HCT116 (cell line): ENCODE data around the gene DUS3L.

Experiments used
- CBX3 ChIP-seq: IDR thresholded peaks from 2 replicates; pipeline ENCODE4 v1.6.1; 2012; ENCODE audit warnings: low read depth
- CEBPB ChIP-seq: IDR thresholded peaks from 2 replicates; pipeline ENCODE4 v1.6.1; 2012; ENCODE audit warnings: low read depth
- EZH2 ChIP-seq: fragments of 200-600 bp; sonication (generic); IDR thresholded peaks from 2 replicates; pipeline ENCODE4 v1.6.1; 2017; ENCODE audit warnings: antibody characterized with exemption, mixed run types
- JUND ChIP-seq: IDR thresholded peaks from 2 replicates; pipeline ENCODE4 v1.6.1; 2012
- POLR2AphosphoS5 ChIP-seq: IDR thresholded peaks from 2 replicates; pipeline ENCODE4 v1.6.1; 2011; ENCODE audit warnings: mild to moderate bottlenecking, low read depth, low read length, moderate library complexity
- SRF ChIP-seq: IDR thresholded peaks from 2 replicates; pipeline ENCODE4 v1.6.1; 2012; ENCODE audit warnings: low read depth
- TCF7L2 ChIP-seq: IDR thresholded peaks from 2 replicates; pipeline ENCODE4 v1.7.0; 2011; ENCODE audit warnings: borderline replicate concordance, inconsistent platforms; ENCODE audit not compliant: insufficient read depth, insufficient read length; ENCODE audit errors: extremely low read depth
- ZNF274 ChIP-seq: fragments of 200-500 bp; sonication (Bioruptor generic); IDR thresholded peaks from 2 replicates; pipeline ENCODE4 v1.6.1; 2014; ENCODE audit warnings: mild to moderate bottlenecking, low read depth, low read length, inconsistent platforms
- TF ChIP-seq, protein P1 (sequence below), 3 experiments: fragments of 200-600 bp in 1 of 3; sonication (generic) in 1 of 3; IDR thresholded peaks in 2 of 3; conservative IDR thresholded peaks in 1 of 3; 2 replicates each; pipeline ENCODE4 v1.5.1; 2012 to 2017; ENCODE audit warnings: low read depth in 2 of 3, low read length in 2 of 3, antibody characterized with exemption in 1 of 3, borderline replicate concordance in 1 of 3, control low read depth in 1 of 3, mild to moderate bottlenecking in 1 of 3, mixed read lengths in 1 of 3, mixed run types in 1 of 3, moderate library complexity in 1 of 3; ENCODE audit not compliant: insufficient read depth in 1 of 3
- TF ChIP-seq, protein P2 (sequence below): IDR thresholded peaks from 2 replicates; pipeline ENCODE4 v1.6.1; 2012; ENCODE audit warnings: low read depth
- TF ChIP-seq, protein P3 (sequence below): IDR thresholded peaks from 2 replicates; pipeline ENCODE4 v1.6.1; 2012
- TF ChIP-seq, protein P4 (sequence below): IDR thresholded peaks from 2 replicates; pipeline ENCODE4 v1.6.1; 2011; ENCODE audit warnings: mild to moderate bottlenecking, low read length, moderate library complexity; ENCODE audit not compliant: insufficient replicate concordance; ENCODE audit errors: extremely low read depth

DNA sequence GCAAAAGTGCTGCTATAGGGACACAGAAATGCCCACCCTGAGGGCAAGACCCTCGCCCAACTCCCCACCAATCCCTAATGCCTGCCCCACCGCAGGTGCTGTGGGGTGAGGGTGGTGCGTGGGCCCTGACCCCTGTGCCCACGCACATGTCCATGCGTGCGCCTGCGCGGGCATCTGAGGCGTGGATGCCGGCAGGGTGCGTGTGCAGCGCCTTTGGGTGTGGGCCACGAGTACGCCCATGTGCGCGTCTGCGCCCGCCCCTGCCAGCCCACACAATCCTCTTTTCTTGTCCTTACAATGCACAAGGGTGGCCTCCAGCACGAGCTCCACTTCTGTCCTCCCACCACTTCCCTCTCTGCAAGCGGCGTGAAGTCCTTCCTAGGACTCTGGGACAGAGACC, 34.2 kb upstream of the DUS3L start:
- no peak for TF ChIP-seq CEBPB
- no peak for TF ChIP-seq EZH2
- TF ChIP-seq, protein P1, sequence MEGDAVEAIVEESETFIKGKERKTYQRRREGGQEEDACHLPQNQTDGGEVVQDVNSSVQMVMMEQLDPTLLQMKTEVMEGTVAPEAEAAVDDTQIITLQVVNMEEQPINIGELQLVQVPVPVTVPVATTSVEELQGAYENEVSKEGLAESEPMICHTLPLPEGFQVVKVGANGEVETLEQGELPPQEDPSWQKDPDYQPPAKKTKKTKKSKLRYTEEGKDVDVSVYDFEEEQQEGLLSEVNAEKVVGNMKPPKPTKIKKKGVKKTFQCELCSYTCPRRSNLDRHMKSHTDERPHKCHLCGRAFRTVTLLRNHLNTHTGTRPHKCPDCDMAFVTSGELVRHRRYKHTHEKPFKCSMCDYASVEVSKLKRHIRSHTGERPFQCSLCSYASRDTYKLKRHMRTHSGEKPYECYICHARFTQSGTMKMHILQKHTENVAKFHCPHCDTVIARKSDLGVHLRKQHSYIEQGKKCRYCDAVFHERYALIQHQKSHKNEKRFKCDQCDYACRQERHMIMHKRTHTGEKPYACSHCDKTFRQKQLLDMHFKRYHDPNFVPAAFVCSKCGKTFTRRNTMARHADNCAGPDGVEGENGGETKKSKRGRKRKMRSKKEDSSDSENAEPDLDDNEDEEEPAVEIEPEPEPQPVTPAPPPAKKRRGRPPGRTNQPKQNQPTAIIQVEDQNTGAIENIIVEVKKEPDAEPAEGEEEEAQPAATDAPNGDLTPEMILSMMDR (IDR thresholded peaks at IDR 0.05 in 2 of 3, conservative IDR thresholded peaks at IDR 0.05 in 1 of 3; ENCODE audit: borderline replicate concordance in 1 of 3, insufficient read depth in 1 of 3, low read depth in 2 of 3, low read length in 2 of 3), result no peak
- TF ChIP-seq POLR2AphosphoS5, result no peak
- TF ChIP-seq, protein P2, sequence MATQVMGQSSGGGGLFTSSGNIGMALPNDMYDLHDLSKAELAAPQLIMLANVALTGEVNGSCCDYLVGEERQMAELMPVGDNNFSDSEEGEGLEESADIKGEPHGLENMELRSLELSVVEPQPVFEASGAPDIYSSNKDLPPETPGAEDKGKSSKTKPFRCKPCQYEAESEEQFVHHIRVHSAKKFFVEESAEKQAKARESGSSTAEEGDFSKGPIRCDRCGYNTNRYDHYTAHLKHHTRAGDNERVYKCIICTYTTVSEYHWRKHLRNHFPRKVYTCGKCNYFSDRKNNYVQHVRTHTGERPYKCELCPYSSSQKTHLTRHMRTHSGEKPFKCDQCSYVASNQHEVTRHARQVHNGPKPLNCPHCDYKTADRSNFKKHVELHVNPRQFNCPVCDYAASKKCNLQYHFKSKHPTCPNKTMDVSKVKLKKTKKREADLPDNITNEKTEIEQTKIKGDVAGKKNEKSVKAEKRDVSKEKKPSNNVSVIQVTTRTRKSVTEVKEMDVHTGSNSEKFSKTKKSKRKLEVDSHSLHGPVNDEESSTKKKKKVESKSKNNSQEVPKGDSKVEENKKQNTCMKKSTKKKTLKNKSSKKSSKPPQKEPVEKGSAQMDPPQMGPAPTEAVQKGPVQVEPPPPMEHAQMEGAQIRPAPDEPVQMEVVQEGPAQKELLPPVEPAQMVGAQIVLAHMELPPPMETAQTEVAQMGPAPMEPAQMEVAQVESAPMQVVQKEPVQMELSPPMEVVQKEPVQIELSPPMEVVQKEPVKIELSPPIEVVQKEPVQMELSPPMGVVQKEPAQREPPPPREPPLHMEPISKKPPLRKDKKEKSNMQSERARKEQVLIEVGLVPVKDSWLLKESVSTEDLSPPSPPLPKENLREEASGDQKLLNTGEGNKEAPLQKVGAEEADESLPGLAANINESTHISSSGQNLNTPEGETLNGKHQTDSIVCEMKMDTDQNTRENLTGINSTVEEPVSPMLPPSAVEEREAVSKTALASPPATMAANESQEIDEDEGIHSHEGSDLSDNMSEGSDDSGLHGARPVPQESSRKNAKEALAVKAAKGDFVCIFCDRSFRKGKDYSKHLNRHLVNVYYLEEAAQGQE, result no peak
- no peak for TF ChIP-seq ZNF274
- TF ChIP-seq TCF7L2, result no peak
- TF ChIP-seq JUND, result no peak
- TF ChIP-seq, protein P3, sequence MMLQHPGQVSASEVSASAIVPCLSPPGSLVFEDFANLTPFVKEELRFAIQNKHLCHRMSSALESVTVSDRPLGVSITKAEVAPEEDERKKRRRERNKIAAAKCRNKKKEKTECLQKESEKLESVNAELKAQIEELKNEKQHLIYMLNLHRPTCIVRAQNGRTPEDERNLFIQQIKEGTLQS, result no peak
- no peak for TF ChIP-seq CBX3
- no peak for TF ChIP-seq SRF
- TF ChIP-seq, protein P4, sequence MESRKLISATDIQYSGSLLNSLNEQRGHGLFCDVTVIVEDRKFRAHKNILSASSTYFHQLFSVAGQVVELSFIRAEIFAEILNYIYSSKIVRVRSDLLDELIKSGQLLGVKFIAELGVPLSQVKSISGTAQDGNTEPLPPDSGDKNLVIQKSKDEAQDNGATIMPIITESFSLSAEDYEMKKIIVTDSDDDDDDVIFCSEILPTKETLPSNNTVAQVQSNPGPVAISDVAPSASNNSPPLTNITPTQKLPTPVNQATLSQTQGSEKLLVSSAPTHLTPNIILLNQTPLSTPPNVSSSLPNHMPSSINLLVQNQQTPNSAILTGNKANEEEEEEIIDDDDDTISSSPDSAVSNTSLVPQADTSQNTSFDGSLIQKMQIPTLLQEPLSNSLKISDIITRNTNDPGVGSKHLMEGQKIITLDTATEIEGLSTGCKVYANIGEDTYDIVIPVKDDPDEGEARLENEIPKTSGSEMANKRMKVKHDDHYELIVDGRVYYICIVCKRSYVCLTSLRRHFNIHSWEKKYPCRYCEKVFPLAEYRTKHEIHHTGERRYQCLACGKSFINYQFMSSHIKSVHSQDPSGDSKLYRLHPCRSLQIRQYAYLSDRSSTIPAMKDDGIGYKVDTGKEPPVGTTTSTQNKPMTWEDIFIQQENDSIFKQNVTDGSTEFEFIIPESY, result no peak
